Measurements from ENCODE around the gene NALCN. TPM values are rescaled to one million over a fixed set of nuclear protein-coding genes. Genes with fewer than 3 reads are reported as not detected.

The NALCN gene
- total RNA-seq, 1 donor from 2014 or later = 2.3 TPM

- intact Hi-C loops (cut with DNase I) = no loop called here
- no peak for DNase-seq (ENCODE audit: low spot score)
Measured at GRCh38 chr13:101231751-101232428, 184.4 kb downstream of the NALCN start.

GRCh38 chr13:101230271-101230890 is 185.9 kb downstream of the NALCN start:
- intact Hi-C loops (cut with DNase I) = no loop called here
- no peak for DNase-seq (ENCODE audit: low spot score)

GRCh38 chr13:101219609-101220265 is 196.6 kb downstream of the NALCN start:
- intact Hi-C loops (cut with DNase I) = no loop called here
- DNase-seq (ENCODE audit: low spot score) = no peak

GRCh38 chr13:101218484-101218883 is 197.8 kb downstream of the NALCN start:
- intact Hi-C loops (cut with DNase I) = no loop called here
- no peak for DNase-seq (ENCODE audit: low spot score)

GRCh38 chr13:101217086-101217485 is 199.2 kb downstream of the NALCN start:
- intact Hi-C loops (cut with DNase I) = no loop called here
- DNase-seq (ENCODE audit: low spot score) = no peak

GRCh38 chr13:101211261-101211660 is 205.0 kb downstream of the NALCN start:
- DNase-seq (ENCODE audit: low spot score) = no peak
- intact Hi-C loops (cut with DNase I) = no loop called here

- DNase-seq (ENCODE audit: low spot score) = no peak
- intact Hi-C loops (cut with DNase I) = no loop called here
Measured at GRCh38 chr13:101210774-101211173, 205.5 kb downstream of the NALCN start.

GRCh38 chr13:101209206-101209893 is 207.0 kb downstream of the NALCN start:
- intact Hi-C loops (cut with DNase I) = no loop called here

GRCh38 chr13:101205408-101205807 is 210.9 kb downstream of the NALCN start:
- DNase-seq (ENCODE audit: low spot score) = no peak
- intact Hi-C loops (cut with DNase I) = no loop called here

More at GRCh38 chr13:101209206-101209893, 207.0 kb downstream of the NALCN start:
- DNase-seq (ENCODE audit: low spot score) = no peak

- intact Hi-C loops (cut with DNase I) = no loop called here
- DNase-seq (ENCODE audit: low spot score) = no peak
Measured at GRCh38 chr13:101204270-101205020, 211.9 kb downstream of the NALCN start.

GRCh38 chr13:101202590-101202989 is 213.7 kb downstream of the NALCN start:
- intact Hi-C loops (cut with DNase I) = no loop called here
- DNase-seq (ENCODE audit: low spot score) = no peak

GRCh38 chr13:101190976-101191375 is 225.3 kb downstream of the NALCN start:
- intact Hi-C loops (cut with DNase I) = no loop called here
- no peak for DNase-seq (ENCODE audit: low spot score)

GRCh38 chr13:101190337-101190736 is 226.0 kb downstream of the NALCN start:
- DNase-seq (ENCODE audit: low spot score) = no peak
- intact Hi-C loops (cut with DNase I) = no loop called here

- no peak for DNase-seq (ENCODE audit: low spot score)
- intact Hi-C loops (cut with DNase I) = no loop called here
Measured at GRCh38 chr13:101185606-101186005, 230.7 kb downstream of the NALCN start.

- no peak for DNase-seq (ENCODE audit: low spot score)
- intact Hi-C loops (cut with DNase I) = no loop called here
Measured at GRCh38 chr13:101181076-101181685, 235.1 kb downstream of the NALCN start.

- intact Hi-C loops (cut with DNase I) = no loop called here
- DNase-seq (ENCODE audit: low spot score) = no peak
Measured at GRCh38 chr13:101179021-101179420, 237.3 kb downstream of the NALCN start.

GRCh38 chr13:101178406-101178805 is 237.9 kb downstream of the NALCN start:
- DNase-seq (ENCODE audit: low spot score) = no peak
- intact Hi-C loops (cut with DNase I) = no loop called here

GRCh38 chr13:101170306-101170705 is 246.0 kb downstream of the NALCN start:
- intact Hi-C loops (cut with DNase I) = no loop called here
- no peak for DNase-seq (ENCODE audit: low spot score)

GRCh38 chr13:101157261-101157660 is 259.0 kb downstream of the NALCN start:
- no peak for DNase-seq (ENCODE audit: low spot score)
- intact Hi-C loops (cut with DNase I) = no loop called here

Data from cardiac septum (tissue), 1 donor.